Brain microvascular endothelial cell (primary cell): ENCODE data around the gene ALDH5A1.
A peak's percentile ranks its signal among the peaks of the same experiment; 100 is the strongest.

ENCODE experiments used
- DNase-seq: peaks from one replicate; pipeline ENCODE4 v3.0.0-alpha.2; 2020
- H3K27ac ChIP-seq: fragments of 250-450 bp; sonication (Bioruptor Pico); 2 replicates; pipeline ENCODE4 v1.5.1; 2020; ENCODE audit warnings: mild to moderate bottlenecking, moderate library complexity
- H3K27me3 ChIP-seq: fragments of 250-450 bp; sonication (Bioruptor Pico); replicated peaks from 2 replicates; pipeline ENCODE4 v1.5.1; 2020; ENCODE audit warnings: mild to moderate bottlenecking
- H3K36me3 ChIP-seq: fragments of 250-450 bp; sonication (Bioruptor Pico); replicated peaks from 2 replicates; pipeline ENCODE4 v1.5.1; 2020; ENCODE audit warnings: mild to moderate bottlenecking
- H3K4me3 ChIP-seq: 2 replicates; pipeline ENCODE4 v1.5.1; 2011; ENCODE audit warnings: low read depth, mild to moderate bottlenecking, control low read depth, low read length, moderate library complexity
- CTCF ChIP-seq: IDR thresholded peaks from 2 replicates; pipeline ENCODE4 v1.5.1; 2011; ENCODE audit warnings: low read depth, mild to moderate bottlenecking, moderate library complexity, low read length, control low read depth, inconsistent platforms; ENCODE audit errors: missing control alignments
- in situ Hi-C: cut with HindIII; loops from 2 replicates; pipeline ENCODE4 v1.10.0; 2017; ENCODE audit warnings: low sequenced_read_pairs, low pct_ligation_motif_present

Gene ALDH5A1

DNA sequence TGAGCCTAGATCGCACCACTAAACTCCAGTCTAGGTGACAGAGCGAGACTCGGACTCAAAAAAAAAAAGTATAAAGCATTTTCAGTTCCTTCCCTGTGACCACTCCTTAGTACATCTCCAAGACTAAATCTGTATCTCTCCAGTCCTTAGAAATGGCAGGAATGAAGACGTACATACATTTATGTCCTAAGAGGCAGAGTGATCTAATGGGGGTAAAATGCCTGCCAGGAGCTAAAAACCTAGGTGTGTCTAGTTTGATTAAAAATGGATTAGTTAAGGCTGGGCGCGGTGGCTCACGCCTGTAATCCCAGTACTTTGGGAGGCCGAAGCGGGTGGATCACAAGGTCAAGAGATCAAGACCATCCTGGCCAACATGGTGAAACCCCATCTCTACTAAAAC lies 70.4 kb downstream of the ALDH5A1 start:
- DNase-seq = no peak
- H3K4me3 ChIP-seq = no peak overlapping the region
- no peaks in the 10 kb centered on the region for H3K36me3 ChIP-seq
- no peaks in the 10 kb centered on the region for H3K27me3 ChIP-seq
- TF ChIP-seq CTCF = no peak
- no peak overlapping the region for H3K27ac ChIP-seq
- in situ Hi-C loops = no loop called here

DNA sequence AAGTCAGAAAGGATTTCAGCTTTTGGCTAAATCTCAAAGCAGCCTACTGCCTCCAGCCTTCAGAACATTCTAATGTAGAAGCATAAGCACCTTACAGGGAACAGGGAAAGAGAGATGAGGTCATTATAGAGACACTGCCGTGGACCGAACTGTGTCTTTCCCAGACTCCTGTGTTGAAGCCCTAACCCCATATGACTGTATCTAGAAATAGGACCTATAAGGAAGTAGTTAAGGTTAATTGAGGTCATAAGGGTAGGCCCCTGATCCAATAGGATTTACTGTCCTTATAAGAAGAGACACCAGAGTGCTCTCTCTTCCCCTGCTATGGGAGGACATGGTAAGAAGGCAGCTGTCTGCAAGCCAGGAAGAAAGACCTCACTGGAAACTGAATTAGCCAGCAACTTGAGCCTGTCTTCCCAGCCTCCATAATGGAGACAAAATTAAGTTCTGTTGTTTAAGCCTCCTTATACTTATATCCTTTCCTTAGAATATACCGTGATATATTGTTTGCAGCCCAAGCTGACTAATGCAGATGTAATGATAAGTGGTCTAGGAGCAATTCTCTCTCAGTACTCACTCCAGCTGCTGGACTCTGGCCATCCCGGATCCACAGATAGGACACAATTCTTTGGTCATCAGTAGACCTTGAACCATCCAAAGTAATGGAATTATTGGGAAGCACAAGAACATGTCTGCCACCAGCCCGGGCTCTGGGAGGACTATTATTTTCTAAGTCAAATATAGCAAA lies 71.4 kb downstream of the ALDH5A1 start:
- in situ Hi-C loops = no loop called here
- no peak overlapping the region for H3K27ac ChIP-seq
- no peaks in the 10 kb centered on the region for H3K36me3 ChIP-seq
- TF ChIP-seq CTCF = no peak
- no peak overlapping the region for H3K4me3 ChIP-seq
- H3K27me3 ChIP-seq = no peaks in the 10 kb centered on the region
- peak; percentile 17 for DNase-seq

- H3K36me3 ChIP-seq = no peaks in the 10 kb centered on the region
- TF ChIP-seq CTCF = no peak
- no peak for DNase-seq
- no peaks in the 10 kb centered on the region for H3K27me3 ChIP-seq
- H3K4me3 ChIP-seq = no peak overlapping the region
- in situ Hi-C loops = no loop called here
- no peak overlapping the region for H3K27ac ChIP-seq
Measured at GRCh38 chr6:24568683-24569082, 73.9 kb downstream of the ALDH5A1 start.

DNA sequence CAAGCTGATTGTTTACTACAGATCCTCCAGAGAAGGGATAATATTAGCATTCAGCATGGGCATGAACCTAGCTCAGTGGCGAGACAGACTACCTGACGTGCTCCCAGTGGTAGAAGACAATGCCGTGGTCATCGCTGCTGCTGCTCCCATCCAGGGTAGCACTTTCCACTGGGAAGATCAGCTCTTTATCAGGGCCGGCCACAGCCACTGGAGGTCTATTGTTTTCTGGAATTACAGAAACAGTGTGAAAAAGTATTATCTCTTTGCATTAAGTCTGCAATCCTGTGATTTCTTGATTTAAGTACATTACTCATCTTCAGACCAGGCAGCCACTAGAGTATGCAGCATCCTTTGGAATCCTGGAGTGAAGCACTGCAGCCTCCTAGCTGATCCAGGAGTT lies 75.0 kb downstream of the ALDH5A1 start:
- in situ Hi-C loops = no loop called here
- Histone ChIP-seq H3K27ac (no peak overlapping the region), H3K27me3 (no peaks in the 10 kb centered on the region), H3K36me3 (no peaks in the 10 kb centered on the region), H3K4me3 (no peak overlapping the region)
- DNase-seq = no peak
- no peak for TF ChIP-seq CTCF

GRCh38 chr6:24571361-24571760 lies 76.6 kb downstream of the ALDH5A1 start:
- no peaks in the 10 kb centered on the region for H3K27me3 ChIP-seq
- no peaks in the 10 kb centered on the region for H3K36me3 ChIP-seq
- H3K27ac ChIP-seq = no peak overlapping the region
- in situ Hi-C loops = no loop called here
- DNase-seq = no peak
- TF ChIP-seq CTCF = no peak
- no peak overlapping the region for H3K4me3 ChIP-seq

DNA sequence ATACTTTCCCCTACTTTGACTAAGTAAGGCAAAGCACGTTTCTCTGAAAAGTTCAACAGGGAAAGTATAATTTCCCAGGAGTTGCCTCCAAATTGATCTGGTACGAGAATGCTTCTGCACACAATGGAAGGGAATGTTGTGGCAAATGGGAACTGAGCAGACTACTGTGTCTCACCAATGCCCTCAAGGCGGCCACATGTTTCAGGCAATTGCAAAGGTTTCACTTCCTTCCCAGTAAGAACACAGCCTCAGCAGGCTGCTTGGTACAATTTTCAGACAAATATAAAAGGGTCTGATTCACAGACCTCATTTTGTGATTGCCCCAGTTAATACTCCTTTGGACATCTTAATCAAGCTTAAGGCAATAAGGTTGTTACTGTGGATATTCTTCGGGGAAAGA lies 80.0 kb downstream of the ALDH5A1 start:
- in situ Hi-C loops = no loop called here
- Histone ChIP-seq H3K36me3 (no peaks in the 10 kb centered on the region), H3K4me3 (no peak overlapping the region), H3K27me3 (peaks cover 2% of the 10 kb centered on the region), H3K27ac (no peak overlapping the region)
- DNase-seq = no peak
- TF ChIP-seq CTCF = no peak
